ENCODE results near the gene ELOA.
"Not testable (repeated sequence)": the region's sequence is repeated elsewhere in the genome, so short reads cannot be mapped to it uniquely, and the experiment has no call there.

The ELOA gene

DNA sequence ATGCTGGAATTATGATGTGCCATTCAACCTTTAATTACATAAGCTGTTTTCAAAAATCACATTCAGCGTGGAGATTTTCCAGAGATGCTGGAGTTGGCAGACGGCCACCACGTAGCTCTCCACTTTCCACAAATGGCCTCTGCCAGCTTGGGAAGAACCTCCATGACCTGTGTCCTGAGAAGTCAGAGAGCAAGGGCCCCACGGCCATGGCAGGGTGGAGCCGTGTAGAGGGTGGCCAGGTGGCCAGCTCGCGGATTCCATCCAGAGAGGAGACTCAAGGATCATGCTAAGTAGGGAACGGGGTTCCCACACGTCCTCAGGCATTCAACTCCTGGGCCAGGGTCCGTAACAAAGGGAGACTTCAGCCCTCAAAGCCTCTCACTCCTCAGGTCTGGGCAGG, 58.6 kb downstream of the ELOA start:
- FAIRE-seq: no peak

DNA sequence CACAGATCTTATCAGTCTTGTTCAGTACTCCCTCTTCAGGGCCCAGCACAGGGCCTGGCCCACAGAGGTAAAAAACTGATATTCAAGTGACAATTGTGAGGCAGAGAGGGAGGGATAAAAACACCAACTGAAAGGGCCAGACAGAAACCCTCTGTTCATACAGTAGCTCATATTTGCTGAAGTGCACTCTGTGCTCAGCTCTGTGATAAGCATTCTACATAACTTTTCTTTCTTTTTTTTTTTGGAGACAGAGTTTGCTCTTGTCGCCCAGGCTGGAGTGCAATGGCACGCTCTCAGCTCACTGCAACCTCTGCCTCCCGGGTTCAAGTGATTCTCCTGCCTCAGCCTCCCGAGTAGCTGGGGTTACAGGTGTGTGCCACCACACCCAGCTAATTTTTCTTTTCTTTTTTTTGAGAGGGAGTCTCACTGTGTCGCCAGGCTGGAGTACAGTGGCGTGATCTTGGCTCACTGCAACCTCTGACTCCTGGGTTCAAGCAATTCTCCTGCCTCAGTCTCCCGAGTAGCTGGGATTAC, 59.6 kb downstream of the ELOA start:
- FAIRE-seq: not testable (repeated sequence)

DNA sequence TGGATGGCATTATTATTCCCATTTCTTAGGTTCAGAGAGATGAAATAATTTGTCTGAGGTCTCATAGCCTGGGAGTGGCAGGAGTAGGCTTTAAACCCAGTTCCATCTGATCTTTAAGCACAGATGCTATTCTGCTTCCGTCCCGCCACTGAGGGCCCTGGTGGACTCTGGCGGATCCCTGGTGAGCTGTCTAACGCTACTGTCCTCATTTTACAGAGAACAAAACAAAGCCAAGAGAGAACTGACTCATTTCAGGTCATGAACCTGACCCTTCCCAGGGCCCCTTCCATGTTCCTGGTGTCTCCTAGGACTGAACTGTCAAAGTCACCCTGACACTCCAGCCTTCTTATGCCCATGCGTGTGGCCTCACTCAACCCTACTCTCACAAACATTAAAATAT, 60.4 kb downstream of the ELOA start:
- no peak for FAIRE-seq

DNA sequence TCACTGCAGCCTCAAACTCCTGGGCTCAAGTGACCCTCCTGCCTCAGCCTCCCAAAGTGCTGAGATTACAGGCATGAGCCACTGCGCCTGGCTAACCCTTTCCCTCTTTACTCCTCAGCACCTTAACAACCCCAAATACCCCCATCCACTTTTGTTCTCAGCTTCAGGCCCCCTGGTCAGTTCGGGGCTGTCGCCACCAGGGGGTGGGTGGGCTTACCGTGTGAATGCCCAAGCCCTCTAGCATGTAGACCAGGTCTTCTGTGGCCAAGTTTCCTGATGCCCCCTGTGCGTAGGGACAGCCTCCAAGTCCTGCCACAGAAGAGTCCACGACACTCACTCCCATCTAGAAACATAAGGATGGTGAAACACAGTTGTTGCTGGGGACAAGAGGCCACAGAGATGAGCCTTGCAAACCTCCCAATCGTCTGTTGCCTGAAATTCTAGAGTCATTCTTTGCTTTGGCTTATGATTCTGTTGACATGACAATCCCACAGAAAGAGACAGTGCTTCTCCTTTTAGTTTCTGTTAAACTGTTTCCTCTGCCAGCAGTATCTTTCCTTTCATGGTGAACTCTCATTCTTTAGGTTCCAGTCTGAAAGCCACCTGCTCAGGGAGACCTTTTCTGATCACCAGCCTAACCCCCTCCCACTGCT, 61.0 kb downstream of the ELOA start:
- no peak for FAIRE-seq

DNA sequence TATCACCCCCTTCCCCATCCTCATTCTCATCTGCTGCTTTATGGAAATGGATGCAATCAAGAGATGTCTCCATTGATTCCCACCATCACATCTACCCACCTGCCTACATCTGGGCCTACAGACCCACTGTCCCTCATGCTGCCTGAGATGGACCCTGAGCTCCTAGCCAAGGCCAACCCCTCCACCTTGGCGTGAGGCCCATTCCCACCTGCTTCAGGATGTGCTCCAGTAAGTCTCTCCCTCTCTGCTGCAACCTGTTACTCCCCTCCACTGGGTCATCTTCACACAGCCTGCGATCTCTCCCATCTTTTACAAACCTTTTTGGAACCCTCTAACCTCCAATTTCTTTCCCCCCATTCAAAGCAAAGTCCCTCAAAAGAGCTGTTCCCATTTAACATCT, 61.8 kb downstream of the ELOA start:
- no peak for FAIRE-seq

DNA sequence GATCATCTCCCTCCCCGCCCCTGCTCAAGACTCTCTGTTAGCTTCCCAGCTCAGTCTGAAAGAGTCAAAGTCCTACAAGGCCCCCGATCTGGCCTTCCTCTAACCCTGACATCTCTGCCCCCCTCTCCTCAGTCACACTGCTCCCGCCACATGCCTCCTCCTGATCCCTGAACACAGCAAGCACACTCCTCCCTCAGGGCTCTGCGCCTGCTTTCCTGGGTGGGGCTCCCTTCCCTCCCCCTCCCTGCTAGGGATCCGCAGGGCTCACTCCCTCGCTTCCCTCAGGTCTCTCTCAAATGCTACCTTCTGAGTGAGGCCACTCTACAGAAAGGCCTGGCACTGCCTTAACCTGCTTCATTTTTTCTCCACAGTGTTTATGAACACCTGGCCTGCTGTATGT, 63.0 kb downstream of the ELOA start:
- FAIRE-seq: no peak

DNA sequence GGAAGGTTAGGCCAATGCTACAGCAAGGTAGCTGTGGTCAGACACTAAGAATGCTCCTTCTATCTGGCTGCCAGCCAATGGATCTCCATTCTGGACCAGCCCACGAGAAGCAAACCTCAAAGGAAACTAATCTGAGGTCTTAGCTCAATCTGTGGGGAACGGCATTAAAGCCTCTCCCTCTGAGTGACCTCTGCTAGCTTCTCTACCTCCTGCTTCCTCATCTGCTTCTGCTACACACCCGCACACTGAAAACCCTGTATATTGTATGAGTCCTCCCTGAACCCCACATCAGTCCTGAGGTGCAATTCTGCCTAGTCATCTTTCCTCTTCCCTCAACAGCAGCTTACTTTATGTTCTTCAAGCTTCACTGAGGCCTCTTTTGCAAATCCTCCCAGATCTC, 64.2 kb downstream of the ELOA start:
- no peak for FAIRE-seq

DNA sequence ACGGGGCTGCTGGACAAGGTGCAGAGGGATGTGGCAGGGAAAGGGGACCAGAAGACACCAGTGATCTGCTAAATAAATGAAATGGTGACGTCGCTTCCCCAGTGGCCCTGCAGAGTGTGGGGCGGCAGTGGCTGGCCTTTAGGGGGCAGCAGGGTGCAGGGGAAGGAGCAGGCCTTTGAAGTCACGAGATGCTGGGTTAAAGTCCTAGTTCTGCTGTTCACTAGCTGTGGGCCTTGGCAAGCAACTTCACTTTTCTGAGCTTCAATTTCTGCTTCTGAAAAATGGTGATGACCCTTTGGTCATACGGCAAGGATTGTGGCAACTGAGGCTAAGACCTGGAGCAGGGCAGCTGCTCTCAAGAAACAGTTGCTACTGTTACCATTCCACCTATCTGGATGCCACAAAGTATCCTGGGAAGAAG, 66.5 kb downstream of the ELOA start:
- no peak for FAIRE-seq

DNA sequence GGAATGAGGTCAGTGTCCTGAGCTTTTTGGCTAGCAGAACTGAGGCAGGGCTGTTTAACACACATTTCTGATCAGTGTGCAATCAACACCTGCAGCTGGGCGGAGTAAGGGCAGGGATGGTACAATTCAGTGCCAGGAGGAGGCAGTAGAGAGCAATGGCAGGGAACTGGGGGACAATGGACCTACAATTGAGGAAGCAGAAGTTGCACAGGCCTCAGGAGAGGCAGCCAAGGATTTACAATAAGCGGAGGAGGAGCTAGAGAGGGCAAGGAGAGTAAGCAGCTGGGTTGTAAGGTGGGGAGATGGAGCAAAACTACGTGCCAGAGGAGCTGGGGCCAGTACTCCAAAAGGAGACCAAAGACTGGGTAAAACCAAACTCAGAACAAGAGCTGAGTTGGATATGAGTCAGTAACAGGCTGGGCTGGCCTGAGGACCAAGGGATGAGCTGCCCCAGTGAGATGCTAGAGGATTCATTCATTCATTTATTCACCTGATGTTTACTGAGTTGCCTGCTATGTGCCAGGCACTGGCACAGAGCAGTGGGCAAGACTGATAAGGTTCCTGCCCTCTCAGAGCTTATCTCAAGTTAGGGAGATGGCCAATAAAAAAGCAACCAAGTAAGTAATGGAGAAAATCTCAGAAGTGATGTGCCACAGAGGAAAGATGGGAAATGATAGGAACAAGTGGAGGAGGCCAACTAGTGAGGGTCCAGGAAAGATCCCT, 67.7 kb downstream of the ELOA start:
- no peak for FAIRE-seq
